Activated CD8-positive, alpha-beta T cell treated with anti-CD3 and anti-CD28 coated beads for 36 hours (primary cell): ENCODE data around the gene C17orf114.

Experiments used
- ATAC-seq: fragments of 200-7000 bp; cut with Tn5 transposase; one replicate; pipeline ENCODE4 v1.10.0; 2021; ENCODE audit warnings: mild to moderate bottlenecking, moderate library complexity
- CTCF ChIA-PET: fragments of 350-600 bp; sonication (Branson Sonifier 250); formaldehyde crosslinking; loops from one replicate; lab custom pipeline; 2021; ENCODE audit warnings: antibody characterized with exemption; lab: Charles Lee
- POLR2A ChIA-PET: fragments of 350-600 bp; sonication (Branson Sonifier 250); formaldehyde crosslinking; loops from one replicate; lab custom pipeline; 2021; ENCODE audit warnings: antibody characterized with exemption; lab: Charles Lee
- DNase-seq: peaks from one replicate; pipeline ENCODE4 v3.0.0-alpha.2; 2020
- H3K27ac Mint-ChIP-seq: one replicate; pipeline ENCODE4 v1.8.0; 2021; ENCODE audit warnings: mild to moderate bottlenecking, mixed read lengths
- H3K27me3 Mint-ChIP-seq: one replicate; pipeline ENCODE4 v1.8.0; 2021; ENCODE audit warnings: mixed read lengths
- H3K36me3 Mint-ChIP-seq: one replicate; pipeline ENCODE4 v1.8.0; 2021; ENCODE audit warnings: low read depth, mixed read lengths
- H3K4me1 Mint-ChIP-seq: one replicate; pipeline ENCODE4 v1.8.0; 2021; ENCODE audit warnings: low read depth, mixed read lengths
- H3K4me3 Mint-ChIP-seq: one replicate; pipeline ENCODE4 v1.8.0; 2021; ENCODE audit warnings: mild to moderate bottlenecking, moderate library complexity, mixed read lengths
- H3K9me3 Mint-ChIP-seq: one replicate; pipeline ENCODE4 v1.8.0; 2021; ENCODE audit warnings: mixed read lengths
- intact Hi-C: fragments of 100-400 bp; cut with micrococcal nuclease; formaldehyde crosslinking; loops from one replicate; pipeline ENCODE4 v1.10.0; 2022
- TF ChIP-seq, protein P1 (sequence below): fragments of 200-600 bp; IDR thresholded peaks from one replicate; pipeline ENCODE4 v1.8.0; 2022; ENCODE audit warnings: antibody characterized with exemption, mild to moderate bottlenecking

Gene C17orf114

DNA sequence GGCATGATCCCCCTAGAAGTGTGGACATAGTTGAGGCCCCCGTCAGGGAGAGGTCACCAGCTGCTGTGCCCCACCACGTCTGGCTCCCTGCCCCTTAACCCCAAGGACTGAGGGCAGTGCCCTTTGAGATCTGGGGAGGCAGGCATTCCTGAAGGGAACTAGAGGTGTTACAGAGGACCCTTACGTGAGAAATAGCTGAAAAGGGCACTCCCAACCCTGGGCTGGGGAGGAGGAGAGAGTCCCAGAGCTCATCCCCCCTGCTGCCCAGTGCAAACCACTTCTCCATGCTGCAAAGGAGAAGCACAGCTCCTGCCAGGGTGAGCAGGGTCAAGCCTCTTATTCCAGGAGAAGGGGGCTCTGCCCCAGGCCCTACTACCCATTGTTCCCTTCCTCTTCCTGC, 20.7 kb upstream of the C17orf114 start:
- Mint-ChIP-seq H3K9me3 (no peaks in the 10 kb centered on the region), H3K27ac (no peak overlapping the region), H3K36me3 (no peaks in the 10 kb centered on the region), H3K27me3 (no peaks in the 10 kb centered on the region), H3K4me3 (no peak overlapping the region), H3K4me1 (no peaks in the 10 kb centered on the region)
- ChIA-PET POLR2A (interaction anchor here (0.5 kb wide), 1 partner anchor 49 kb away, joined by 3 read pairs; no protein-coding TSS in a partner anchor), CTCF (interaction anchor here (1.2 kb wide), 1 partner anchor 11 kb away, joined by 3 read pairs; the partner anchor contains the start of gene MINK1)
- TF ChIP-seq, protein P1, sequence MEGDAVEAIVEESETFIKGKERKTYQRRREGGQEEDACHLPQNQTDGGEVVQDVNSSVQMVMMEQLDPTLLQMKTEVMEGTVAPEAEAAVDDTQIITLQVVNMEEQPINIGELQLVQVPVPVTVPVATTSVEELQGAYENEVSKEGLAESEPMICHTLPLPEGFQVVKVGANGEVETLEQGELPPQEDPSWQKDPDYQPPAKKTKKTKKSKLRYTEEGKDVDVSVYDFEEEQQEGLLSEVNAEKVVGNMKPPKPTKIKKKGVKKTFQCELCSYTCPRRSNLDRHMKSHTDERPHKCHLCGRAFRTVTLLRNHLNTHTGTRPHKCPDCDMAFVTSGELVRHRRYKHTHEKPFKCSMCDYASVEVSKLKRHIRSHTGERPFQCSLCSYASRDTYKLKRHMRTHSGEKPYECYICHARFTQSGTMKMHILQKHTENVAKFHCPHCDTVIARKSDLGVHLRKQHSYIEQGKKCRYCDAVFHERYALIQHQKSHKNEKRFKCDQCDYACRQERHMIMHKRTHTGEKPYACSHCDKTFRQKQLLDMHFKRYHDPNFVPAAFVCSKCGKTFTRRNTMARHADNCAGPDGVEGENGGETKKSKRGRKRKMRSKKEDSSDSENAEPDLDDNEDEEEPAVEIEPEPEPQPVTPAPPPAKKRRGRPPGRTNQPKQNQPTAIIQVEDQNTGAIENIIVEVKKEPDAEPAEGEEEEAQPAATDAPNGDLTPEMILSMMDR, result no peak
- intact Hi-C loops, result no loop called here
- DNase-seq (no peak), ATAC-seq (no peak)

GRCh38 chr17:4818276-4818675, 16.1 kb upstream of the C17orf114 start:
- Mint-ChIP-seq H3K4me1 (no peaks in the 10 kb centered on the region), H3K4me3 (no peak overlapping the region), H3K36me3 (no peaks in the 10 kb centered on the region), H3K27ac (no peak overlapping the region), H3K9me3 (no peaks in the 10 kb centered on the region), H3K27me3 (no peaks in the 10 kb centered on the region)
- TF ChIP-seq, protein P1, result no peak
- DNase-seq (no peak), ATAC-seq (no peak)
- CTCF ChIA-PET, result no interaction called here
- intact Hi-C loops, result no loop called here
- POLR2A ChIA-PET, result interaction anchor here (1.3 kb wide), 1 partner anchor 8 kb away, joined by 3 read pairs; no protein-coding TSS in a partner anchor

DNA sequence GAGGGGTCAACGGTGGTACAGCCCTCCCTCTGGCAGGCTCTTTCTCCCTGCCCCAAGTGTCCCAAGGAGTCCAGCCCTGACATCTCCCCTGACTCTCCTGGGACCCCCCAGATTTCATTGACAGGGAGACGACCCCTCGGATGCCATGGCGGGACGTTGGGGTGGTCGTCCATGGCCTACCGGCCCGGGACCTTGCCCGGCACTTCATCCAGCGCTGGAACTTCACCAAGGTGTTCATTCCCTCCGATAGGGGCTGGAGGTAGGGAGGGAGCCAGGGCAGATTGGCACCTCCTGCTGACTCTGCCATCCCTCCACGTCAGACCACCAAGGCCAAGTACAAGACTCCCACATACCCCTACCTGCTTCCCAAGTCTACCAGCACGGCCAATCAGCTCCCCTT, 14.7 kb upstream of the C17orf114 start:
- no peaks in the 10 kb centered on the region for H3K4me1 Mint-ChIP-seq
- DNase-seq (no peak), ATAC-seq (no peak)
- TF ChIP-seq, protein P1, result no peak
- no peaks in the 10 kb centered on the region for H3K36me3 Mint-ChIP-seq
- no peaks in the 10 kb centered on the region for H3K27me3 Mint-ChIP-seq
- CTCF ChIA-PET, result interaction anchor here (1.4 kb wide), 1 partner anchor 27 kb away, joined by 4 read pairs; no protein-coding TSS in a partner anchor
- no peaks in the 10 kb centered on the region for H3K9me3 Mint-ChIP-seq
- intact Hi-C loops, result no loop called here
- H3K4me3 Mint-ChIP-seq, result no peak overlapping the region
- POLR2A ChIA-PET, result no interaction called here
- H3K27ac Mint-ChIP-seq, result no peak overlapping the region

DNA sequence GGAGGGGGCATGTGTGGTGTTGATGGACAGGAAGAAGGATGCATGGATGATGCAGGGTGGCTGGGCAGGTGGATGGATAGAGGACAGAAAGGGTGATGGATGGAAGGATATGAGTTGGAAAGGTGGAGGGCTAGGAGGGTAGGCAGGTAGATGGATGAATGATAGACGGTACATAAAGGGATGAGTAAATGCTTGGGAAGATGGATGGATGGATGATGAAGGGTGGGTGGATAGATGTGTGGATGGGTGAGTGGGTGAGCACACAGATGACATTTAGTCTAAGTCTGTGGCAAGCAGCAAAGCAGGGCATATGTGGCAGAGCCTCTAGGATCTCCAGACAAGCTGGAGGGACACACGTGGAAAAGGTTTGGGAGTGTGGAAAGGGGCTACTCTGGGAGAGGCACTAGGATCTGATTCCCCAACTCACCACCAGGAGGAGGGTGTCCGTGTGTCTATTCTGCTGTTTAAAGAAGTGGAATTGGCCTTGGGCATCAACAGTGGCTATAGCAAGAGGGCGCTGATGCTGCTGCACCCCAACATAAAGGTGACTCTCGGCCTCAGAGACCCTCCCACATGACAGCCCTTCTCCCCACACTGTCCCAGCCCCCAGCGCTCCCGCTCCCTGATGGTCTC, 13.0 kb upstream of the C17orf114 start:
- no peaks in the 10 kb centered on the region for H3K27me3 Mint-ChIP-seq
- peaks cover 5% of the 10 kb centered on the region for H3K4me1 Mint-ChIP-seq
- no peak for DNase-seq
- H3K36me3 Mint-ChIP-seq, result peaks cover 3% of the 10 kb centered on the region
- no peaks in the 10 kb centered on the region for H3K9me3 Mint-ChIP-seq
- TF ChIP-seq, protein P1, result no peak
- ATAC-seq, result no peak
- intact Hi-C loops, result no loop called here
- no peak overlapping the region for H3K4me3 Mint-ChIP-seq
- CTCF ChIA-PET, result no interaction called here
- POLR2A ChIA-PET, result no interaction called here
- no peak overlapping the region for H3K27ac Mint-ChIP-seq

DNA sequence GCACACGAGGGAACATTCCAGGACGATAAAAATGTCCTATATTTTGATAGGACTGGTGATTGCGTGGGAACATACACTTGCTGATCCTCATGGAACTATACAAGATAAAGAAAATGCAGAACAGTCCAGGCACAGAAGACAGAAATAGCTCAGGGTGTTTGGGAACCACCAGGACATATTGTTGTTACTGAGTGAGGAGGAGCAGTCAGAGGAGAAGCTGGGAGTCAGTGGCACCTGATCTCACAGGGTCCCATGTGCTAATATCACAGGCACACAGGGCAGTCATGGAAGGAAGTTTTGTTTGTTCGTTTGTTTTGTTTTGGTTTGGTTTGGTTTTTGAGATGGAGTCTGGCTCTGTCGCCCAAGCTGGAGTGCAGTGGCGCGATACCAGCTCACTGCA, 10.6 kb upstream of the C17orf114 start:
- no peak for ATAC-seq
- Mint-ChIP-seq H3K9me3 (no peaks in the 10 kb centered on the region), H3K27ac (no peak overlapping the region), H3K27me3 (no peaks in the 10 kb centered on the region), H3K4me1 (peaks cover 9% of the 10 kb centered on the region), H3K36me3 (peaks cover 3% of the 10 kb centered on the region), H3K4me3 (no peak overlapping the region)
- ChIA-PET POLR2A (no interaction called here), CTCF (interaction anchor here (0.6 to 1.6 kb wide), 2 partner anchors 23 to 68 kb away, joined by 3 to 4 read pairs; no protein-coding TSS in a partner anchor)
- intact Hi-C loops, result no loop called here
- DNase-seq, result no peak
- TF ChIP-seq, protein P1, result no peak
